ENCODE results near the gene C1QL2.

- TF ChIP-seq, protein P1, sequence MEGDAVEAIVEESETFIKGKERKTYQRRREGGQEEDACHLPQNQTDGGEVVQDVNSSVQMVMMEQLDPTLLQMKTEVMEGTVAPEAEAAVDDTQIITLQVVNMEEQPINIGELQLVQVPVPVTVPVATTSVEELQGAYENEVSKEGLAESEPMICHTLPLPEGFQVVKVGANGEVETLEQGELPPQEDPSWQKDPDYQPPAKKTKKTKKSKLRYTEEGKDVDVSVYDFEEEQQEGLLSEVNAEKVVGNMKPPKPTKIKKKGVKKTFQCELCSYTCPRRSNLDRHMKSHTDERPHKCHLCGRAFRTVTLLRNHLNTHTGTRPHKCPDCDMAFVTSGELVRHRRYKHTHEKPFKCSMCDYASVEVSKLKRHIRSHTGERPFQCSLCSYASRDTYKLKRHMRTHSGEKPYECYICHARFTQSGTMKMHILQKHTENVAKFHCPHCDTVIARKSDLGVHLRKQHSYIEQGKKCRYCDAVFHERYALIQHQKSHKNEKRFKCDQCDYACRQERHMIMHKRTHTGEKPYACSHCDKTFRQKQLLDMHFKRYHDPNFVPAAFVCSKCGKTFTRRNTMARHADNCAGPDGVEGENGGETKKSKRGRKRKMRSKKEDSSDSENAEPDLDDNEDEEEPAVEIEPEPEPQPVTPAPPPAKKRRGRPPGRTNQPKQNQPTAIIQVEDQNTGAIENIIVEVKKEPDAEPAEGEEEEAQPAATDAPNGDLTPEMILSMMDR (IDR thresholded peaks at IDR 0.05 in 4 of 5, conservative IDR thresholded peaks at IDR 0.05 in 1 of 5): no peak
- no peak for TF ChIP-seq POLR2A (IDR thresholded peaks at IDR 0.05)
These were observed 39.3 kb downstream of the C1QL2 start for GRCh38 chr2:119119076-119119785.
